ENCODE results near the gene AIFM3. TPM values are rescaled to one million over a fixed set of nuclear protein-coding genes. Genes with fewer than 3 reads are reported as not detected.

Gene AIFM3
- total RNA-seq, 1 experiment from 2014 or later: 2.6 TPM

DNA sequence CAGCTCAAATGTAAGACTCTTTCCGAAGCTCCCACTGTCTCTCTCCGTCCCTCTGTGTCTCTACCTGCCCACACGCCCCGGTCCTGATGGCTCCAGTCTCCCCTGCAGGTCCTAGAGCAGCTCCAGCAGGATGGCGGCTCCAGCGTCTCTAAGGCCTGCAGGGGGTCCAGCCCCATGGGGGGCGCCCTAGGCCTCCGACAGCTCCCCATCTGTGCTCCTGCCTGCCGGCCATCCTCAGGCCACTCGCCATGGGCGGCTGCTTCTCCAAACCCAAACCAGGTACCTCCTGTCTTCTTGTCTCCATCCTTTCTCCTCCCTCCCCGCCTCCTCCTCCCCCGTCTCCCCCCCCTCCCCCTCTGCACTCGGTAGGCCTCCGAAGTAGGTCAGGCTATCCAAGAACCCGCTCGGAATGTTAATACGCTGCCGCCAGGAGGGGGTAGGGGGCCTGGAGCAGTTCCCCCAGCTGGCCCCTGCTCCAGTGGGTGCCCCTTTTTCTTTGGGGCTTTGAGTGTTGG is 699 bp downstream of the AIFM3 start:
- ChIA-PET CTCF (interaction anchor here (0.8 to 3.1 kb wide), 10 partner anchors 11 to 183 kb away, joined by 3 to 25 read pairs (median 4); partner anchors contain the start of gene LZTR1), POLR2A (interaction anchor here (0.6 to 1.5 kb wide), 2 partner anchors 12 to 14 kb away, joined by 3 to 4 read pairs; partner anchors contain the start of gene LZTR1)
- Mint-ChIP-seq H3K27me3 (ENCODE audit: low read depth) (peaks cover 72% of the 10 kb centered on the region), H3K9me3 (no peaks in the 10 kb centered on the region), H3K4me3 (no peak overlapping the region), H3K36me3 (no peaks in the 10 kb centered on the region), H3K4me1 (peaks cover 16% of the 10 kb centered on the region), H3K27ac (no peak overlapping the region)
- peak; percentile 55 for DNase-seq (ENCODE audit: low spot score)
- TF ChIP-seq ZNF423 (CRISPR knock-in tag; IDR thresholded peaks at IDR 0.05) (peak; percentile 61; the same call in 1 of the 2 replicates), ARID4B (CRISPR knock-in tag; IDR thresholded peaks at IDR 0.05; ENCODE audit: borderline replicate concordance) (no peak)
- ATAC-seq: peak; percentile 53

DNA sequence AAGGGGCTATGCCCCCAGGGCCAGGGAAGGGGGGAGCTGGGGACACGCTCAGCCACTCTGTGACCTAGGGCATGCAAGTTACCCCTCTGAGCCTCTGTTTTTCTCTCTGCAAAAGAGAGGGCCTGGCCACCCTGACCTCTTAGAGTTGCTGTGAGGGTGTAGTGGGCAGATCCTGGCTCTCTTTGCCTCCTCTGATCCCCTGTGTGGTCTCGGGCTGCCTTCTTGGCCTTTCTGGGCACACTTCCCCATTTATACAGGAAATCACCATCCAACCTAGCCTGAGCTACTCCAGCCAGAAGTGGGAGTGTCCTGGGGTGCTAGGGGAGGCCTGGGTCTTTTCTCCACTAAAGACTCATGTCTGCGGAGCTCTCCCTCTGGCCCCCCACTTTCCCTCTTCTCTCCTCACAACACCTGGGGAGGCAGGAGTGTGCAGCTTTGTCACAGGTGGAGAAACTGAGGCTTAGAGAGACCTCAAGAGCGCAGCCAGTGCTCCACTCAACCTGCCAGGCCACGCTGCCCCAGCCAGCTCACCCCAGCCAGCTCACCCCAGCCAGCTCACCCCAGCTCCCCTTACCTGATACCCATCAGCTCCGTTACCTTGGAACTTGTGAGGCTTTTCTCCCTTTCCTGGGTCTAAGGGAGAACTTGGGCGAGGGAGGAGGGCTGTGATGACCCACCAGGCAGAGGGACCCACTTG is 1.4 kb downstream of the AIFM3 start:
- no peak overlapping the region for H3K4me3 Mint-ChIP-seq
- no peaks in the 10 kb centered on the region for H3K36me3 Mint-ChIP-seq
- H3K9me3 Mint-ChIP-seq: no peaks in the 10 kb centered on the region
- H3K27ac Mint-ChIP-seq: no peak overlapping the region
- ChIA-PET CTCF (interaction anchor here (0.8 to 3.1 kb wide), 9 partner anchors 11 to 184 kb away, joined by 3 to 25 read pairs (median 4); partner anchors contain the start of gene LZTR1), POLR2A (interaction anchor here (0.6 to 1.5 kb wide), 3 partner anchors 10 to 14 kb away, joined by 3 to 4 read pairs (median 3); partner anchors contain the start of gene LZTR1)
- DNase-seq (ENCODE audit: low spot score) (no peak), ATAC-seq (peak; percentile 7; the same call in 1 of the 2 replicates)
- peaks cover 16% of the 10 kb centered on the region for H3K4me1 Mint-ChIP-seq
- H3K27me3 Mint-ChIP-seq (ENCODE audit: low read depth): peaks cover 65% of the 10 kb centered on the region
- TF ChIP-seq NR2C2 (CRISPR knock-in tag; IDR thresholded peaks at IDR 0.05) (no peak), HMGXB4 (CRISPR knock-in tag; IDR thresholded peaks at IDR 0.05) (no peak), GABPB1 (CRISPR knock-in tag; IDR thresholded peaks at IDR 0.05) (no peak), IRF2 (CRISPR knock-in tag; IDR thresholded peaks at IDR 0.05; ENCODE audit: borderline replicate concordance, low read depth) (no peak), ZNF138 (CRISPR knock-in tag; conservative IDR thresholded peaks at IDR 0.05) (no peak), ZNF416 (CRISPR knock-in tag; IDR thresholded peaks at IDR 0.05) (no peak), ETV6 (CRISPR knock-in tag; IDR thresholded peaks at IDR 0.05) (no peak), ZBTB21 (CRISPR knock-in tag; IDR thresholded peaks at IDR 0.05; ENCODE audit: borderline replicate concordance) (no peak), ARID4B (CRISPR knock-in tag; IDR thresholded peaks at IDR 0.05; ENCODE audit: borderline replicate concordance) (no peak), HMGA2 (CRISPR knock-in tag; IDR thresholded peaks at IDR 0.05) (no peak), ZNF396 (CRISPR knock-in tag; IDR thresholded peaks at IDR 0.05; ENCODE audit: borderline replicate concordance) (no peak), RORB (CRISPR knock-in tag; IDR thresholded peaks at IDR 0.05) (no peak), CREB1 (CRISPR knock-in tag; IDR thresholded peaks at IDR 0.05) (no peak)
- TF ChIP-seq, protein P1, sequence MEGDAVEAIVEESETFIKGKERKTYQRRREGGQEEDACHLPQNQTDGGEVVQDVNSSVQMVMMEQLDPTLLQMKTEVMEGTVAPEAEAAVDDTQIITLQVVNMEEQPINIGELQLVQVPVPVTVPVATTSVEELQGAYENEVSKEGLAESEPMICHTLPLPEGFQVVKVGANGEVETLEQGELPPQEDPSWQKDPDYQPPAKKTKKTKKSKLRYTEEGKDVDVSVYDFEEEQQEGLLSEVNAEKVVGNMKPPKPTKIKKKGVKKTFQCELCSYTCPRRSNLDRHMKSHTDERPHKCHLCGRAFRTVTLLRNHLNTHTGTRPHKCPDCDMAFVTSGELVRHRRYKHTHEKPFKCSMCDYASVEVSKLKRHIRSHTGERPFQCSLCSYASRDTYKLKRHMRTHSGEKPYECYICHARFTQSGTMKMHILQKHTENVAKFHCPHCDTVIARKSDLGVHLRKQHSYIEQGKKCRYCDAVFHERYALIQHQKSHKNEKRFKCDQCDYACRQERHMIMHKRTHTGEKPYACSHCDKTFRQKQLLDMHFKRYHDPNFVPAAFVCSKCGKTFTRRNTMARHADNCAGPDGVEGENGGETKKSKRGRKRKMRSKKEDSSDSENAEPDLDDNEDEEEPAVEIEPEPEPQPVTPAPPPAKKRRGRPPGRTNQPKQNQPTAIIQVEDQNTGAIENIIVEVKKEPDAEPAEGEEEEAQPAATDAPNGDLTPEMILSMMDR (IDR thresholded peaks at IDR 0.05): no peak
- TF ChIP-seq, protein P2, sequence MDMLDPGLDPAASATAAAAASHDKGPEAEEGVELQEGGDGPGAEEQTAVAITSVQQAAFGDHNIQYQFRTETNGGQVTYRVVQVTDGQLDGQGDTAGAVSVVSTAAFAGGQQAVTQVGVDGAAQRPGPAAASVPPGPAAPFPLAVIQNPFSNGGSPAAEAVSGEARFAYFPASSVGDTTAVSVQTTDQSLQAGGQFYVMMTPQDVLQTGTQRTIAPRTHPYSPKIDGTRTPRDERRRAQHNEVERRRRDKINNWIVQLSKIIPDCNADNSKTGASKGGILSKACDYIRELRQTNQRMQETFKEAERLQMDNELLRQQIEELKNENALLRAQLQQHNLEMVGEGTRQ (CRISPR knock-in tag; IDR thresholded peaks at IDR 0.05): no peak

All from WTC11 (cell line).